K562 (cell line): Measurements from ENCODE around the gene SPDL1. TPM values are rescaled to one million over a fixed set of nuclear protein-coding genes. Genes with fewer than 3 reads are reported as not detected.

Source experiments
- ATAC-seq: fragments of 200-7000 bp; cut with Tn5 transposase; 3 replicates; pipeline ENCODE4 v1.9.1; 2020; ENCODE audit warnings: moderate library complexity
- BruUV-seq: library from RNA; stranded (reverse); fragments of 400-500 nt; replicated peaks from 2 replicates; lab custom pipeline; 2021; lab: Mats Ljungman, UMichigan
- CTCF ChIA-PET: fragments of 300-600 bp; formaldehyde crosslinking; extraction: SDS; loops from one replicate; lab custom pipeline; 2021; ENCODE audit warnings: low intra/inter-chr PET ratio; lab: Yijun Ruan, JAX
- POLR2A ChIA-PET: fragments of 300-600, 350-650 bp; sonication (Branson Sonifier 250); formaldehyde crosslinking; extraction: SDS; loops from one replicate; lab custom pipeline; 2021; ENCODE audit warnings: antibody characterized with exemption, inconsistent platforms; lab: Yijun Ruan, JAX
- DNase-seq, 4 experiments: peaks; one replicate each; pipeline versions ENCODE4 v3.0.0 to v3.0.0-alpha.2; 2011 to 2018; ENCODE audit warnings: low spot score in 3 of 4, mixed read lengths in 3 of 4; ENCODE audit errors: extremely low read depth in 1 of 4
- FAIRE-seq: peaks from 2 replicates; lab custom pipeline; 2011; peaks lifted over from hg19 to GRCh38; lab: Jason Lieb, UNC
- H2AFZ ChIP-seq: 2 replicates; pipeline ENCODE4 v1.6.0; 2011; ENCODE audit warnings: low read depth, low read length, control low read depth, inconsistent platforms
- H3K27ac ChIP-seq: fragments of 200-600 bp; 3 replicates; pipeline ENCODE4 v1.8.0; 2011; ENCODE audit warnings: low read depth, mild to moderate bottlenecking, control low read depth, inconsistent platforms, low read length, moderate library complexity, mixed read lengths; ENCODE audit errors: extremely low read depth
- H3K27me3 ChIP-seq, 2 experiments: fragments of 300-600 bp in 1 of 2; 2 replicates in 1 of 2; 3 replicates in 1 of 2; pipeline versions ENCODE4 v1.6.0 to v1.8.0; 2011; ENCODE audit warnings: inconsistent platforms in 2 of 2, low read length in 2 of 2, mild to moderate bottlenecking in 1 of 2, mixed read lengths in 1 of 2, moderate library complexity in 1 of 2; ENCODE audit not compliant: control insufficient read depth in 2 of 2, insufficient read depth in 2 of 2
- H3K36me3 ChIP-seq: fragments of 300-600 bp; 3 replicates; pipeline ENCODE4 v1.8.0; 2011; ENCODE audit warnings: mild to moderate bottlenecking, low read length, inconsistent platforms; ENCODE audit not compliant: control insufficient read depth, insufficient read depth
- H3K4me1 ChIP-seq, 2 experiments: fragments of 200-600 bp in 1 of 2; replicated peaks in 1 of 2; 2 replicates in 1 of 2; 3 replicates in 1 of 2; pipeline versions ENCODE4 v1.5.1 to v1.8.0; 2011; ENCODE audit warnings: inconsistent platforms in 2 of 2, low read length in 2 of 2, mild to moderate bottlenecking in 1 of 2, mixed read lengths in 1 of 2, moderate library complexity in 1 of 2; ENCODE audit not compliant: control insufficient read depth in 2 of 2, insufficient read depth in 2 of 2
- H3K4me2 ChIP-seq: 2 replicates; pipeline ENCODE4 v1.6.1; 2011; ENCODE audit warnings: low read length, control low read depth, inconsistent platforms, mixed read lengths; ENCODE audit not compliant: insufficient read depth
- H3K4me3 ChIP-seq: fragments of 200-600 bp; sonication (generic), shearing (Covaris generic); 2 replicates; pipeline ENCODE4 v1.5.1; 2016; ENCODE audit warnings: control low read depth, inconsistent platforms
- H3K79me2 ChIP-seq: fragments of 200-600 bp; 3 replicates; pipeline ENCODE4 v1.8.0; 2011; ENCODE audit warnings: low read length, inconsistent platforms; ENCODE audit not compliant: control insufficient read depth, insufficient read depth
- H3K9ac ChIP-seq, 2 experiments: 2 replicates each; pipeline versions ENCODE4 v1.6.0 to v1.6.1; 2011; ENCODE audit warnings: low read depth in 2 of 2, low read length in 2 of 2, control low read depth in 1 of 2, inconsistent platforms in 1 of 2, mild to moderate bottlenecking in 1 of 2, mixed read lengths in 1 of 2; ENCODE audit not compliant: insufficient read depth in 1 of 2
- H3K9me1 ChIP-seq: one replicate; pipeline ENCODE4 v1.6.0; 2011; ENCODE audit warnings: inconsistent platforms, mild to moderate bottlenecking, low read length, moderate library complexity; ENCODE audit not compliant: control insufficient read depth, insufficient read depth
- H3K9me3 ChIP-seq: replicated peaks from 2 replicates; pipeline ENCODE4 v1.5.1; 2011; ENCODE audit warnings: low read depth, low read length, inconsistent platforms; ENCODE audit not compliant: control insufficient read depth, insufficient read depth
- H4K20me1 ChIP-seq: replicated peaks from 2 replicates; pipeline ENCODE4 v1.6.1; 2011; ENCODE audit warnings: low read length, inconsistent platforms, mixed read lengths; ENCODE audit not compliant: control insufficient read depth, insufficient read depth
- ATF2 ChIP-seq: sonication (generic); formaldehyde crosslinking; IDR thresholded peaks from 2 replicates; pipeline ENCODE4 v1.8.1; 2022; ENCODE audit warnings: missing genetic modification reagents
- E2F8 ChIP-seq: fragments of 450-650 bp; IDR thresholded peaks from 2 replicates; pipeline ENCODE4 v1.7.1; 2018; ENCODE audit warnings: mild to moderate bottlenecking, low read depth; ENCODE audit not compliant: partially characterized antibody
- FOXK2 ChIP-seq, 2 experiments: fragments of 450-650 bp; IDR thresholded peaks in 1 of 2; conservative IDR thresholded peaks in 1 of 2; 2 replicates each; pipeline ENCODE4 v1.6.1; 2016; ENCODE audit warnings: low read depth in 2 of 2, mild to moderate bottlenecking in 1 of 2
- MNT ChIP-seq, 2 experiments: fragments of 450-650 bp; conservative IDR thresholded peaks; 2 replicates each; pipeline ENCODE4 v1.6.1; 2017; ENCODE audit warnings: mild to moderate bottlenecking in 2 of 2, moderate library complexity in 2 of 2
- RNF2 ChIP-seq: sonication (generic); IDR thresholded peaks from 2 replicates; pipeline ENCODE4 v1.6.1; 2016
- STAG1 ChIP-seq: sonication (generic); formaldehyde crosslinking; IDR thresholded peaks from 2 replicates; pipeline ENCODE4 v1.5.0; 2020; ENCODE audit warnings: missing genetic modification reagents, borderline replicate concordance
- ZNF121 ChIP-seq: sonication (generic); formaldehyde crosslinking; conservative IDR thresholded peaks from 2 replicates; pipeline ENCODE4 v1.8.0; 2022; ENCODE audit warnings: missing genetic modification reagents
- ZNF124 ChIP-seq: sonication (generic); formaldehyde crosslinking; IDR thresholded peaks from 2 replicates; pipeline ENCODE4 v1.8.1; 2022; ENCODE audit warnings: missing genetic modification reagents
- WGBS: fragments of 100-300 bp; shearing (Covaris generic); methylation state at CpG from one replicate; pipeline ENCODE4 v1.1.6; 2016; ENCODE audit warnings: low coverage, mixed read lengths; ENCODE audit not compliant: insufficient coverage; ENCODE audit errors: missing lambda C conversion rate; 5-methylcytosine and 5-hydroxymethylcytosine counted together
- in situ Hi-C: fragments of 300-500 bp; cut with MboI; formaldehyde crosslinking; loops from 4 replicates; pipeline ENCODE4 v1.15.0; 2018; ENCODE audit warnings: inconsistent platforms, mixed read lengths
- intact Hi-C: fragments of 100-400 bp; cut with micrococcal nuclease; formaldehyde crosslinking; loops from 2 replicates; pipeline ENCODE4 v1.14.2; 2022
- polyA plus RNA-seq, 8 experiments: library from polyadenylated mRNA; depleted of rRNA in 4 of 8; stranded (reverse) in 5 of 8; unstranded in 3 of 8; fragments of >200 nt; fragmentation: Nextera tagmentation in 2 of 8; fragmentation: Illumina TruSeq in 1 of 8; extraction: Ambion mirVana in 2 of 8; extraction: Trizol in 1 of 8; gene quantifications; 2 replicates each; pipeline versions ENCODE4 v1.2.1 to v1.2.3, GENCODE V29; 2011 to 2014; ENCODE audit warnings: inconsistent platforms in 1 of 8, missing spikeins in 1 of 8
- total RNA-seq, 7 experiments: library from RNA; depleted of rRNA in 6 of 7; stranded (reverse); fragments of >200 nt in 6 of 7; fragmentation: Illumina TruSeq in 2 of 7; extraction: Trizol in 2 of 7; gene quantifications; 2 replicates each; pipeline versions ENCODE4 v1.2.1 to v1.2.3, GENCODE V29; 2011 to 2021; ENCODE audit warnings: low replicate concordance in 1 of 7

Gene SPDL1
- total and polyA plus RNA-seq, 9 of the 15 experiments (the other 6 are each of a cell fraction or from before 2014, with no cell fraction given): 32.4 to 59.6 (median 49.0) TPM

DNA sequence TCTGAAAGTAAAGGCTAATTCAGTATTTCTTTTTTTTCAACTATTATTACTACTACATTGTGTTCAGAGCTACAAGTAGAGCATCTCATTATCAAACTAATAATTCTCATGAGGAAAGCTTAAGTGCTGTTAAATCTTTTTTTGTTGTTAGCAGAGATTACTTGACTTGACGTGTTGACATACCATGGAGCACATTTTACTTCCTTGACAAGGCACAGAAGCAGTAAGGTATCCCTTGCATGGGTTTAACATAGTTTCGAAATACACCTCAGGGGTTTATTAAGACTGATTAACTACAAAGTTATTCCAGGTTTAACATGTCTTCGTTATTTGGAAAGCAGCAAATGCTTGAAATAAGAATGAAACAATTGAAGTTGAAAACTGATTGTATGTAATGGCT is 7.0 kb downstream of the SPDL1 start:
- Histone ChIP-seq H3K9me1 (no peaks in the 10 kb centered on the region), H3K27me3 (no peaks in the 10 kb centered on the region), H3K4me1 (no peaks in the 10 kb centered on the region; a peak in 1 of 5 replicates), H3K9me3 (no peaks in the 10 kb centered on the region), H3K36me3 (peaks cover 71% of the 10 kb centered on the region), H3K9ac (no peak overlapping the region), H2AFZ (no peak overlapping the region), H3K27ac (no peak overlapping the region), H3K4me2 (no peak overlapping the region), H3K79me2 (peaks cover 12% of the 10 kb centered on the region; the same call in 2 of the 3 replicates), H3K4me3 (no peak overlapping the region), H4K20me1 (0 out of 2 replicates have a peak, but pooled peaks cover 3% of the 10 kb centered on the region)
- intact Hi-C loops: no loop called here
- DNase-seq (no peak), ATAC-seq (no peak), FAIRE-seq (no peak)
- ChIA-PET POLR2A (no interaction called here), CTCF (no interaction called here)
- 96% methylated on average over 3 of the region's 3 CpGs for WGBS
- BruUV-seq: no TSS peak
- TF ChIP-seq E2F8: no peak
- in situ Hi-C loops: no loop called here

- ATAC-seq (no peak), FAIRE-seq (no peak), DNase-seq (no peak)
- H4K20me1 ChIP-seq: no peaks in the 10 kb centered on the region
- intact Hi-C loops: no loop called here
- H3K4me1 ChIP-seq: no peaks in the 10 kb centered on the region
- TF ChIP-seq ATF2 (CRISPR knock-in tag): no peak
- TF ChIP-seq ZNF124 (CRISPR knock-in tag): no peak
- no peak for TF ChIP-seq STAG1 (CRISPR knock-in tag)
- no peak for TF ChIP-seq MNT (conservative IDR thresholded peaks at IDR 0.05)
- TF ChIP-seq RNF2: no peak
- no peak for TF ChIP-seq ZNF121 (CRISPR knock-in tag)
- no peak for TF ChIP-seq FOXK2 (conservative IDR thresholded peaks at IDR 0.05 in 1 of 2, IDR thresholded peaks at IDR 0.05 in 1 of 2; ENCODE audit: low read depth in 2 of 2)
- H3K9me1 ChIP-seq: no peaks in the 10 kb centered on the region
- H3K4me3 ChIP-seq: no peak overlapping the region
- H3K27me3 ChIP-seq: no peaks in the 10 kb centered on the region
- H3K9ac ChIP-seq: no peak overlapping the region
- peaks cover 80% of the 10 kb centered on the region for H3K36me3 ChIP-seq
- ChIA-PET CTCF (no interaction called here), POLR2A (no interaction called here)
- no peaks in the 10 kb centered on the region for H3K9me3 ChIP-seq
- BruUV-seq: no TSS peak
- peaks cover 3% of the 10 kb centered on the region; the same call in 1 of the 3 replicates for H3K79me2 ChIP-seq
- no peak overlapping the region for H3K4me2 ChIP-seq
- no peak overlapping the region for H3K27ac ChIP-seq
- in situ Hi-C loops: no loop called here
- no peak overlapping the region for H2AFZ ChIP-seq
- WGBS: 0% methylated on average over 1 of the region's 1 CpG
Measured at GRCh38 chr5:169591636-169592035, 8.1 kb downstream of the SPDL1 start.
